ENCODE results near the gene CACNA2D1.

The CACNA2D1 gene

GRCh38 chr7:82289152-82289535, 154.4 kb downstream of the CACNA2D1 start:
- no peak for DNase-seq (ENCODE audit: low read depth in 1 of 2, low spot score in 1 of 2)

GRCh38 chr7:82286798-82287140, 156.8 kb downstream of the CACNA2D1 start:
- no peak for DNase-seq (ENCODE audit: low read depth in 1 of 2, low spot score in 1 of 2)

GRCh38 chr7:82286096-82286797, 157.3 kb downstream of the CACNA2D1 start:
- DNase-seq (ENCODE audit: low read depth in 1 of 2, low spot score in 1 of 2): no peak

- DNase-seq (ENCODE audit: low read depth in 1 of 2, low spot score in 1 of 2): no peak
Observed at GRCh38 chr7:82284936-82285519, 158.5 kb downstream of the CACNA2D1 start.

- no peak for DNase-seq (ENCODE audit: low read depth in 1 of 2, low spot score in 1 of 2)
Observed at GRCh38 chr7:82275342-82275741, 168.2 kb downstream of the CACNA2D1 start.

- no peak for DNase-seq (ENCODE audit: low read depth in 1 of 2, low spot score in 1 of 2)
Observed at GRCh38 chr7:82274681-82275080, 168.9 kb downstream of the CACNA2D1 start.

GRCh38 chr7:82273886-82274285, 169.7 kb downstream of the CACNA2D1 start:
- no peak for DNase-seq (ENCODE audit: low read depth in 1 of 2, low spot score in 1 of 2)

- DNase-seq (ENCODE audit: low read depth in 1 of 2, low spot score in 1 of 2): no peak
Observed at GRCh38 chr7:82270870-82271269, 172.7 kb downstream of the CACNA2D1 start.

GRCh38 chr7:82268632-82269031, 174.9 kb downstream of the CACNA2D1 start:
- DNase-seq (ENCODE audit: low read depth in 1 of 2, low spot score in 1 of 2): no peak

- DNase-seq (ENCODE audit: low read depth in 1 of 2, low spot score in 1 of 2): no peak
Observed at GRCh38 chr7:82266081-82266480, 177.5 kb downstream of the CACNA2D1 start.

GRCh38 chr7:82264783-82265305, 178.7 kb downstream of the CACNA2D1 start:
- no peak for DNase-seq (ENCODE audit: low read depth in 1 of 2, low spot score in 1 of 2)

GRCh38 chr7:82263920-82264782, 179.4 kb downstream of the CACNA2D1 start:
- no peak for DNase-seq (ENCODE audit: low read depth in 1 of 2, low spot score in 1 of 2)

- DNase-seq (ENCODE audit: low read depth in 1 of 2, low spot score in 1 of 2): no peak
Observed at GRCh38 chr7:82258181-82258580, 185.4 kb downstream of the CACNA2D1 start.

- no peak for DNase-seq (ENCODE audit: low read depth in 1 of 2, low spot score in 1 of 2)
Observed at GRCh38 chr7:82257118-82257695, 186.4 kb downstream of the CACNA2D1 start.

GRCh38 chr7:82255706-82256105, 187.9 kb downstream of the CACNA2D1 start:
- no peak for DNase-seq (ENCODE audit: low read depth in 1 of 2, low spot score in 1 of 2)

GRCh38 chr7:82250598-82250997, 193.0 kb downstream of the CACNA2D1 start:
- DNase-seq (ENCODE audit: low read depth in 1 of 2, low spot score in 1 of 2): no peak

- no peak for DNase-seq (ENCODE audit: low read depth in 1 of 2, low spot score in 1 of 2)
Observed at GRCh38 chr7:82249979-82250378, 193.6 kb downstream of the CACNA2D1 start.

GRCh38 chr7:82247814-82248433, 195.7 kb downstream of the CACNA2D1 start:
- DNase-seq (ENCODE audit: low read depth in 1 of 2, low spot score in 1 of 2): no peak

GRCh38 chr7:82244947-82245517, 198.5 kb downstream of the CACNA2D1 start:
- no peak for DNase-seq (ENCODE audit: low read depth in 1 of 2, low spot score in 1 of 2)

- no peak for DNase-seq (ENCODE audit: low read depth in 1 of 2, low spot score in 1 of 2)
Observed at GRCh38 chr7:82241356-82241755, 202.2 kb downstream of the CACNA2D1 start.

GRCh38 chr7:82235713-82236112, 207.9 kb downstream of the CACNA2D1 start:
- no peak for DNase-seq (ENCODE audit: low read depth in 1 of 2, low spot score in 1 of 2)

All from stimulated activated CD4-positive, alpha-beta T cell treated with anti-CD3 and anti-CD28 coated beads, Interleukin-15, amount 100 ng/mL, for 1 hour (primary cell).